Midbrain (tissue), 1 donor: ENCODE measurements around the gene MRPL51.
"Not testable (repeated sequence)": the region's sequence is repeated elsewhere in the genome, so short reads cannot be mapped to it uniquely, and the experiment has no call there.

Experiments used
- DNase-seq: peaks from one replicate; lab custom pipeline; 2025; lab: John Stamatoyannopoulos, UW

The MRPL51 gene

GRCh38 chr12:6532051-6532926, 39.2 kb upstream of the MRPL51 start:
- DNase-seq: peak; percentile 70

DNA sequence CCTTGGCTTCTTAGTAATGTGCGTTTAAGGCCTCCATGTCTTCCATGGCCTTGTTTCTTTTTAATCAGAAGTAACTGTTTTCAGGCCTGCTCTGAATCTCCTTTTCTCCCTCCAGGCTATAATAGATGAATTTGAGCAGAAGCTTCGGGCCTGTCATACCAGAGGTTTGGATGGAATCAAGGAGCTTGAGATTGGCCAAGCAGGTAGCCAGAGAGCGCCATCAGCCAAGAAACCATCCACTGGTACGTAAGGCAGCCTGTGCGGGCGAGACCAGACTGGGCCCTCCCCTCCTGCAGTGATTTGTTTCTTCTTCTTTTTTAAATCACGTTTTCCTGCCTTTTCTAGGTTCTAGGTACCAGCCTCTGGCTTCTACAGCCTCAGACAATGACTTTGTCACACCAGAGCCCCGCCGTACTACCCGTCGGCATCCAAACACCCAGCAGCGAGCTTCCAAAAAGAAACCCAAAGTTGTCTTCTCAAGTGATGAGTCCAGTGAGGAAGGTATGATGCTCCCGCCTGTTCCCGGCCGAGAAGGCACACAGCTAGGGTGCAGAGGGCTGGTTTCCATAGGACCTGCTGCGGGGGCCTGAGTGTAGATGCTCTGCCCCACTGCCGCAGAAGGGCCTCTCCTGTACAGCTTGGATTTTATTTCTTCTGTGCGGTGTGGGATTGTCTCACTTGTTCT, 37.7 kb upstream of the MRPL51 start:
- no peak for DNase-seq

- no peak for DNase-seq
Measured at GRCh38 chr12:6529291-6529737, 36.3 kb upstream of the MRPL51 start.

- no peak for DNase-seq
Measured at GRCh38 chr12:6528539-6529235, 35.6 kb upstream of the MRPL51 start.

GRCh38 chr12:6527711-6528110, 34.6 kb upstream of the MRPL51 start:
- DNase-seq: no peak

- no peak for DNase-seq
Measured at GRCh38 chr12:6526766-6527525, 33.9 kb upstream of the MRPL51 start.

GRCh38 chr12:6526201-6526600, 33.1 kb upstream of the MRPL51 start:
- DNase-seq: no peak

GRCh38 chr12:6524648-6525047, 31.6 kb upstream of the MRPL51 start:
- no peak for DNase-seq

DNA sequence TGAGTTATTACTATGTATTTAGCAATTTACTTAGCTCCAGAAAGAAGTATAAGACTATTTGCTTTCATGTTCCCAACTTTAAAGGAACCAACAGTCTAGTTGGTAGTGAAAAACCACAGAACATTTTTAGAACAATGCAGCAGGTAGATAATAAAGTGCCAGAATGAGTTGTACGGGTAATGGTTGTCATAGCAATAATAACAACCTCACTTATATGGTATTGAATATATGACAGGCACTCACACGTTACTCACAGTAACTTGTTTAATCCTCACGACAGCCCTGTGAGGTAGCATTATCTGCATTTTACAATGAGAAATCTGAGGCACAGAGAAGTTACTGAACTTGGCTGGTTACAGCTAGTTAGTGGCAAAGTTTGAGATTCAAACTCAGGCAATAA, 30.6 kb upstream of the MRPL51 start:
- DNase-seq: no peak

GRCh38 chr12:6522193-6522592, 29.1 kb upstream of the MRPL51 start:
- DNase-seq: no peak

- DNase-seq: no peak
Measured at GRCh38 chr12:6520186-6520585, 27.1 kb upstream of the MRPL51 start.

DNA sequence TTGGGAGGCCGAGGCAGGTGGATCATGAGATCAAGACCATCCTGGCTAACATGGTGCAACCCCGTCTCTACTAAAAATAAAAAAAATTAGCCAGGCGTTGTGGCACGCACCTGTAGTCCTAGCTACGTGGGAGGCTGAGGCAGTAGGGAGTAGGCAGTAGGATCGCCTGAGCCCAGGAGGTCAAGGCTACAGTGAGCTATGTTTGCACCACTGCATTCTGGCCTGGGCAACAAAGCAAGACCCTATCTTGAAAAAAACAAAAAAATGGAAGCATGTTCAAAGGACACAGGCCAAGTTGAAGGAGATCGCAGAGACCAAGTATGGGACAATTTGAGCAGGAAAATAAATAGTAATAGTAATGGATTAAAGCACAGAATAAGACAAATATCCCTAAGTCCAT, 15.0 kb upstream of the MRPL51 start:
- DNase-seq: no peak

GRCh38 chr12:6507102-6507998, 14.3 kb upstream of the MRPL51 start:
- DNase-seq: no peak

GRCh38 chr12:6500466-6500865, 7.4 kb upstream of the MRPL51 start:
- no peak for DNase-seq

DNA sequence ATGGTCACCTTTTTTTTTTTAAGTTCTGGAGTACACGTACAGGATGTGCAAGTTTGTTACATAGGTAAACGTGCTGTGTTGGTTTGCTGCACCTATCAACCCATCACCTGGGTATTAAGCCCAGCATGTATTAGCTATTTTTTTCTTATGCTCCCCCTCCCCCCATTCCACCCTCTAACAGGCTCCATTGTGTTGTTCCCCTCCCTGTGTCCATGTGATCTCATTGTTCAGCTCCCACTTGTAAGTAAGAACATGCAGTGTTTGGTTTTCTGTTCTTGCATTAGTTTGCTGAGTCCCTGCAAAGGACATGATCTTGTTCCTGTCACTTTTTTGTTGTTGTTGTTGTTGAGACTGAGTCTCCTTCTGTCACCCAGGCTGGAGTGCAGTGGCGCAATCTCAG, 4.2 kb upstream of the MRPL51 start:
- DNase-seq: peak; percentile 55

- DNase-seq: no peak
Measured at GRCh38 chr12:6494968-6495367, 1.9 kb upstream of the MRPL51 start.

- no peak for DNase-seq
Measured at GRCh38 chr12:6494258-6494743, 1.2 kb upstream of the MRPL51 start.

GRCh38 chr12:6493497-6494257, 615 bp upstream of the MRPL51 start, which contains the start of gene NCAPD2:
Gene NCAPD2 (plus strand): TSS chr12:6494102. CDS start chr12:6495099, 997 bp downstream.
- peak; percentile 97 for DNase-seq

DNA sequence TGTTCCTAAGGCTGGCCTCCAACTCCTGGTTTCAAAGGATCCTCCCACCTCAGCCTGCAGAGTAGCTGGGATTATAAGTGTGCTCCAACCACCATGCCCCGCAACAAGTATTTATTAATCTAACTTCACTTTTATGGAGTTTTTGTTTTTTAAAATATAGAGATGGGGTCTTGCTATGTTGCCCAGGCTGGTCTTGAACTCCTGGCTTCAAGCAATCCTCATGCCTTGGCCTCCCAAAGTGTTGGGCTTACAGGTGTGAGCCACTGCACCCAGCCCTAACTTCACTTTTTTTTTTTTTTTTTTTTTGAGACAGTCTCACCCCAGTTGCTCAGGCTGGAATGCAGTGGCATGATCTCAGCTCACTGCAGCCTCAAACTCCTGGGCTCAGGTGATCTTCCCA, 2.4 kb downstream of the MRPL51 start:
- not testable (repeated sequence) for DNase-seq

- no peak for DNase-seq
Measured at GRCh38 chr12:6489449-6489848, 3.6 kb downstream of the MRPL51 start.
